SK-N-SH (cell line): ENCODE data around the gene MAML3. TPM values are rescaled to one million over a fixed set of nuclear protein-coding genes. Genes with fewer than 3 reads are reported as not detected.

Experiments
- CTCF ChIA-PET: fragments of 300-600, 350-600 bp; formaldehyde crosslinking; extraction: SDS; loops from one replicate; lab custom pipeline; 2021; lab: Yijun Ruan, JAX
- POLR2A ChIA-PET: fragments of 350-600 bp; sonication (Branson Sonifier 250); formaldehyde crosslinking; extraction: SDS; loops from one replicate; lab custom pipeline; 2020; ENCODE audit warnings: antibody characterized with exemption, inconsistent platforms; lab: Yijun Ruan, JAX
- DNase-seq: peaks from one replicate; pipeline ENCODE4 v3.0.0; 2012
- H2AFZ ChIP-seq: fragments of 200-600 bp; sonication (generic); 2 replicates; pipeline ENCODE4 v1.8.1; 2016; ENCODE audit warnings: antibody characterized with exemption, mild to moderate bottlenecking, low read depth
- H3F3A ChIP-seq: fragments of 200-600 bp; sonication (generic); replicated peaks from 2 replicates; pipeline ENCODE3; 2016; ENCODE audit warnings: antibody characterized with exemption, mild to moderate bottlenecking; ENCODE audit not compliant: insufficient read depth
- H3K27ac ChIP-seq, 2 experiments: fragments of 200-500 bp in 1 of 2; fragments of 200-600 bp in 1 of 2; sonication (Bioruptor generic) in 1 of 2; sonication (generic), shearing (Covaris generic) in 1 of 2; 2 replicates each; pipeline versions ENCODE4 v1.5.1 to v1.6.1; 2014 to 2016; ENCODE audit warnings: low read depth in 2 of 2, inconsistent platforms in 1 of 2, low read length in 1 of 2, mild to moderate bottlenecking in 1 of 2, mixed read lengths in 1 of 2
- H3K27me3 ChIP-seq: fragments of 200-600 bp; sonication (generic), shearing (Covaris generic); 2 replicates; pipeline ENCODE4 v1.6.1; 2016; ENCODE audit warnings: mixed run types; ENCODE audit not compliant: insufficient read depth
- H3K36me3 ChIP-seq, 2 experiments: fragments of 200-500 bp in 1 of 2; fragments of 200-600 bp in 1 of 2; sonication (Bioruptor generic) in 1 of 2; sonication (generic) in 1 of 2; replicated peaks in 1 of 2; 2 replicates each; pipeline versions ENCODE3 to v1.5.1; 2014 to 2016; ENCODE audit warnings: low read length in 1 of 2, mild to moderate bottlenecking in 1 of 2; ENCODE audit not compliant: insufficient read depth in 2 of 2, control insufficient read depth in 1 of 2
- H3K4me1 ChIP-seq, 2 experiments: fragments of 200-500 bp in 1 of 2; fragments of 200-600 bp in 1 of 2; sonication (Bioruptor generic) in 1 of 2; sonication (generic), shearing (Covaris generic) in 1 of 2; 2 replicates each; pipeline versions ENCODE4 v1.5.1 to v1.6.1; 2014 to 2016; ENCODE audit warnings: low read depth in 1 of 2, low read length in 1 of 2, mixed run types in 1 of 2; ENCODE audit not compliant: insufficient read depth in 2 of 2, control insufficient read depth in 1 of 2
- H3K4me2 ChIP-seq: fragments of 200-600 bp; sonication (generic), shearing (Covaris generic); 2 replicates; pipeline ENCODE4 v1.6.1; 2017; ENCODE audit warnings: mixed run types
- H3K4me3 ChIP-seq, 2 experiments: fragments of 200-500 bp in 1 of 2; fragments of 200-600 bp in 1 of 2; sonication (Bioruptor generic) in 1 of 2; sonication (generic), shearing (Covaris generic) in 1 of 2; 2 replicates each; pipeline versions ENCODE4 v1.5.1 to v1.8.1; 2014 to 2016; ENCODE audit warnings: low read depth in 2 of 2, inconsistent platforms in 1 of 2, low read length in 1 of 2, mild to moderate bottlenecking in 1 of 2, mixed read lengths in 1 of 2, moderate library complexity in 1 of 2
- H3K79me2 ChIP-seq: fragments of 200-600 bp; sonication (generic); 2 replicates; pipeline ENCODE4 v1.8.1; 2017; ENCODE audit warnings: mild to moderate bottlenecking; ENCODE audit not compliant: insufficient read depth
- H3K9ac ChIP-seq: fragments of 200-600 bp; sonication (generic); 2 replicates; pipeline ENCODE4 v1.6.1; 2017; ENCODE audit warnings: mixed run types
- H3K9me2 ChIP-seq: fragments of 200-600 bp; sonication (generic); 2 replicates; pipeline ENCODE4 v1.6.1; 2017; ENCODE audit warnings: mixed run types
- H3K9me3 ChIP-seq: fragments of 200-600 bp; sonication (generic); 2 replicates; pipeline ENCODE4 v1.6.1; 2017; ENCODE audit warnings: mixed run types, mild to moderate bottlenecking, moderate library complexity
- H4K20me1 ChIP-seq: fragments of 200-600 bp; sonication (generic); 2 replicates; pipeline ENCODE4 v1.6.1; 2017; ENCODE audit warnings: mild to moderate bottlenecking, mixed run types; ENCODE audit not compliant: insufficient read depth
- CHD2 ChIP-seq: fragments of 150-350 bp; IDR thresholded peaks from 2 replicates; pipeline ENCODE4 v1.6.1; 2018; ENCODE audit warnings: low read length; ENCODE audit not compliant: partially characterized antibody
- ELF1 ChIP-seq: IDR thresholded peaks from 2 replicates; pipeline ENCODE4 v1.4.0; 2012
- EZH2phosphoT487 ChIP-seq: fragments of 200-600 bp; sonication (generic); IDR thresholded peaks from 2 replicates; pipeline ENCODE4 v1.6.1; 2017; ENCODE audit warnings: low read depth, mixed run types, mild to moderate bottlenecking, antibody characterized with exemption, moderate library complexity, borderline replicate concordance
- FOXM1 ChIP-seq: IDR thresholded peaks from 2 replicates; pipeline ENCODE4 v1.4.0; 2012; ENCODE audit warnings: low read depth, mild to moderate bottlenecking
- GATA2 ChIP-seq: sonication (generic); formaldehyde crosslinking; IDR thresholded peaks from 2 replicates; pipeline ENCODE4 v1.5.0; 2020; ENCODE audit warnings: mild to moderate bottlenecking, missing genetic modification reagents
- MEF2A ChIP-seq: IDR thresholded peaks from 2 replicates; pipeline ENCODE4 v1.4.0; 2012; ENCODE audit warnings: low read depth, borderline replicate concordance
- MXI1 ChIP-seq: IDR thresholded peaks from 2 replicates; pipeline ENCODE4 v1.6.1; 2012; ENCODE audit warnings: mild to moderate bottlenecking, low read depth, low read length, improper control_type of control experiment
- NFIC ChIP-seq: IDR thresholded peaks from 2 replicates; pipeline ENCODE4 v1.4.0; 2012; ENCODE audit warnings: borderline replicate concordance
- PBX3 ChIP-seq: IDR thresholded peaks from 2 replicates; pipeline ENCODE4; 2012
- RAD21 ChIP-seq: IDR thresholded peaks from 2 replicates; pipeline ENCODE4 v1.6.1; 2012; ENCODE audit warnings: mild to moderate bottlenecking, low read length
- RCOR1 ChIP-seq: fragments of 150-350 bp; IDR thresholded peaks from 2 replicates; pipeline ENCODE4 v1.6.1; 2017; ENCODE audit warnings: antibody characterized with exemption, low read length
- RXRA ChIP-seq: IDR thresholded peaks from 2 replicates; pipeline ENCODE4 v1.4.0; 2012; ENCODE audit warnings: low read depth, mild to moderate bottlenecking, borderline replicate concordance
- SIN3A ChIP-seq: IDR thresholded peaks from 2 replicates; pipeline ENCODE4 v1.6.1; 2012; ENCODE audit warnings: low read depth, mild to moderate bottlenecking, low read length, moderate library complexity, borderline replicate concordance
- SMC3 ChIP-seq: IDR thresholded peaks from 2 replicates; pipeline ENCODE4 v1.6.1; 2012; ENCODE audit warnings: low read depth, low read length, improper control_type of control experiment
- TCF12 ChIP-seq: IDR thresholded peaks from 2 replicates; pipeline ENCODE4 v1.4.0; 2012
- YY1 ChIP-seq: IDR thresholded peaks from 2 replicates; pipeline ENCODE4 v1.4.0; 2012; ENCODE audit warnings: low read depth, mild to moderate bottlenecking
- WGBS: methylation state at CpG from one replicate; pipeline ENCODE4 v1.1.6; 2017; ENCODE audit warnings: low lambda C conversion rate; 5-methylcytosine and 5-hydroxymethylcytosine counted together
- polyA plus RNA-seq, 3 experiments: library from polyadenylated mRNA; depleted of rRNA; stranded (reverse); fragments of >200 nt; gene quantifications; 2 replicates each; pipeline ENCODE4 v1.2.3, GENCODE V29; 2012
- TF ChIP-seq, protein P1 (sequence below): IDR thresholded peaks from 2 replicates; pipeline ENCODE4 v1.4.0; 2012; ENCODE audit warnings: low read depth, borderline replicate concordance
- TF ChIP-seq, protein P2 (sequence below): fragments of 150-350 bp; IDR thresholded peaks from 2 replicates; pipeline ENCODE4 v1.6.1; 2017; ENCODE audit warnings: antibody characterized with exemption, low read length, low read depth, borderline replicate concordance

The MAML3 gene
- polyA plus RNA-seq, 1 of the 3 experiments (the other 2 are of a cell fraction), result 5.3 TPM

- POLR2A ChIA-PET, result interaction anchor here (0.6 kb wide), 1 partner anchor 122 kb away, joined by 3 read pairs; no protein-coding TSS in a partner anchor
- no peak for DNase-seq
- Histone ChIP-seq H3K9me3 (no peaks in the 10 kb centered on the region), H3K9me2 (no peaks in the 10 kb centered on the region), H3K9ac (no peak overlapping the region), H2AFZ (no peak overlapping the region), H3K4me2 (no peak overlapping the region), H3F3A (no peaks in the 10 kb centered on the region), H3K4me3 (no peak overlapping the region), H3K79me2 (no peaks in the 10 kb centered on the region), H3K27me3 (no peaks in the 10 kb centered on the region), H3K4me1 (peaks cover 9 to 37% of the 10 kb centered on the region in 2 experiments), H4K20me1 (no peaks in the 10 kb centered on the region), H3K27ac (peak overlapping the region in 1 of 2 experiments; percentile 19; a peak in 1 of 4 replicates), H3K36me3 (no peaks in the 10 kb centered on the region)
- WGBS, result 96% methylated on average over 6 of the region's 6 CpGs
- CTCF ChIA-PET, result interaction anchor here (1.2 kb wide), 1 partner anchor 89 kb away, joined by 4 read pairs; no protein-coding TSS in a partner anchor
- TF ChIP-seq SIN3A (no peak), NFIC (no peak), MEF2A (no peak), GATA2 (CRISPR knock-in tag) (no peak), TCF12 (no peak), CHD2 (no peak), ELF1 (no peak), PBX3 (no peak), FOXM1 (no peak), EZH2phosphoT487 (no peak), RCOR1 (no peak), RAD21 (no peak), SMC3 (no peak)
- TF ChIP-seq, protein P1, sequence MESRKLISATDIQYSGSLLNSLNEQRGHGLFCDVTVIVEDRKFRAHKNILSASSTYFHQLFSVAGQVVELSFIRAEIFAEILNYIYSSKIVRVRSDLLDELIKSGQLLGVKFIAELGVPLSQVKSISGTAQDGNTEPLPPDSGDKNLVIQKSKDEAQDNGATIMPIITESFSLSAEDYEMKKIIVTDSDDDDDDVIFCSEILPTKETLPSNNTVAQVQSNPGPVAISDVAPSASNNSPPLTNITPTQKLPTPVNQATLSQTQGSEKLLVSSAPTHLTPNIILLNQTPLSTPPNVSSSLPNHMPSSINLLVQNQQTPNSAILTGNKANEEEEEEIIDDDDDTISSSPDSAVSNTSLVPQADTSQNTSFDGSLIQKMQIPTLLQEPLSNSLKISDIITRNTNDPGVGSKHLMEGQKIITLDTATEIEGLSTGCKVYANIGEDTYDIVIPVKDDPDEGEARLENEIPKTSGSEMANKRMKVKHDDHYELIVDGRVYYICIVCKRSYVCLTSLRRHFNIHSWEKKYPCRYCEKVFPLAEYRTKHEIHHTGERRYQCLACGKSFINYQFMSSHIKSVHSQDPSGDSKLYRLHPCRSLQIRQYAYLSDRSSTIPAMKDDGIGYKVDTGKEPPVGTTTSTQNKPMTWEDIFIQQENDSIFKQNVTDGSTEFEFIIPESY, result no peak
Measured at GRCh38 chr4:139745111-139745639, 408.8 kb downstream of the MAML3 start.

DNA sequence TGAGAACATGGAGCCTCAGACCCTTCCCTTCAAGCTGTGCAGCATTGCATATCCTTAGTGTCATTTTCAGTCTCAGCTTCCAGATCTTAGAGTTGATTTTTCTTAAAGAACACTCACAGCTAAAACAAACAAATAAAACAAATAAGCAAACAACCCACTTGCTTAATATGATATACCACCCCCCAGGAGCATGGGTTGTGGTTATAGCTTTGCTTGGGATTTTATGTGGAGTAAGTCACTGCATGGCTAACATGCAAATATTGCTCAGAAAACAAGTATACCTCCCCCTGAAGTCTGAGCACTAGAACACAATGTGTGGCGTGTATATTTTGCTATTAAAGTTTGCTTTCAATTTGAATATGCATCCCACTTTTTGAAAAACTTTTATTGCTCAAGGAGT, 409.8 kb downstream of the MAML3 start:
- ChIA-PET CTCF (interaction anchor here (1.2 kb wide), 2 partner anchors 35 to 88 kb away, joined by 3 to 4 read pairs; no protein-coding TSS in a partner anchor), POLR2A (no interaction called here)
- Histone ChIP-seq H3K4me2 (no peak overlapping the region), H3K27ac (peak overlapping the region in 1 of 2 experiments; percentile 28; a peak in 1 of 4 replicates), H3K9ac (no peak overlapping the region), H3K79me2 (no peaks in the 10 kb centered on the region), H3K9me2 (no peaks in the 10 kb centered on the region), H3K27me3 (no peaks in the 10 kb centered on the region), H3K9me3 (no peaks in the 10 kb centered on the region), H3K36me3 (no peaks in the 10 kb centered on the region), H3K4me3 (no peak overlapping the region), H2AFZ (no peak overlapping the region), H4K20me1 (no peaks in the 10 kb centered on the region), H3K4me1 (peaks cover 12 to 36% of the 10 kb centered on the region in 2 experiments), H3F3A (no peaks in the 10 kb centered on the region)
- no peak for DNase-seq
- 100% methylated on average over 1 of the region's 1 CpG for WGBS
- TF ChIP-seq YY1 (no peak), NFIC (no peak), FOXM1 (no peak), TCF12 (no peak), ELF1 (no peak), EZH2phosphoT487 (no peak), RXRA (no peak), RAD21 (no peak), PBX3 (no peak), MXI1 (no peak)
- TF ChIP-seq, protein P2, sequence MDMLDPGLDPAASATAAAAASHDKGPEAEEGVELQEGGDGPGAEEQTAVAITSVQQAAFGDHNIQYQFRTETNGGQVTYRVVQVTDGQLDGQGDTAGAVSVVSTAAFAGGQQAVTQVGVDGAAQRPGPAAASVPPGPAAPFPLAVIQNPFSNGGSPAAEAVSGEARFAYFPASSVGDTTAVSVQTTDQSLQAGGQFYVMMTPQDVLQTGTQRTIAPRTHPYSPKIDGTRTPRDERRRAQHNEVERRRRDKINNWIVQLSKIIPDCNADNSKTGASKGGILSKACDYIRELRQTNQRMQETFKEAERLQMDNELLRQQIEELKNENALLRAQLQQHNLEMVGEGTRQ, result no peak
